HG03064 (cell line): ENCODE measurements around the gene CCDC60.
"Not testable (repeated sequence)": the region's sequence is repeated elsewhere in the genome, so short reads cannot be mapped to it uniquely, and the experiment has no call there.

Experiments used
- ATAC-seq: cut with Tn5 transposase; IDR thresholded peaks from one replicate; pipeline ENCODE4 v1.9.1; 2021; ENCODE audit warnings: low read depth; ENCODE audit not compliant: unreplicated experiment

Gene CCDC60

GRCh38 chr12:119328111-119328510, 6.4 kb upstream of the CCDC60 start:
- ATAC-seq: no peak

- ATAC-seq: no peak
These were observed 4.2 kb downstream of the CCDC60 start for GRCh38 chr12:119338593-119339363.

- no peak for ATAC-seq
These were observed 6.0 kb downstream of the CCDC60 start for GRCh38 chr12:119340578-119340977.

GRCh38 chr12:119341020-119341419, 6.5 kb downstream of the CCDC60 start:
- ATAC-seq: no peak

- ATAC-seq: no peak
These were observed 7.5 kb downstream of the CCDC60 start for GRCh38 chr12:119341988-119342387.

- ATAC-seq: no peak
These were observed 8.6 kb downstream of the CCDC60 start for GRCh38 chr12:119343130-119343529.

- ATAC-seq: no peak
These were observed 19.6 kb downstream of the CCDC60 start for GRCh38 chr12:119354172-119354571.

GRCh38 chr12:119360366-119360765, 25.8 kb downstream of the CCDC60 start:
- not testable (repeated sequence) for ATAC-seq

- no peak for ATAC-seq
These were observed 28.5 kb downstream of the CCDC60 start for GRCh38 chr12:119363037-119363436.

GRCh38 chr12:119363490-119363889, 29.0 kb downstream of the CCDC60 start:
- ATAC-seq: no peak

GRCh38 chr12:119365451-119365850, 30.9 kb downstream of the CCDC60 start:
- ATAC-seq: no peak

GRCh38 chr12:119366007-119366406, 31.5 kb downstream of the CCDC60 start:
- ATAC-seq: no peak

GRCh38 chr12:119369161-119369560, 34.6 kb downstream of the CCDC60 start:
- ATAC-seq: no peak

GRCh38 chr12:119369907-119370546, 35.5 kb downstream of the CCDC60 start:
- ATAC-seq: no peak

GRCh38 chr12:119372540-119372939, 38.0 kb downstream of the CCDC60 start:
- no peak for ATAC-seq

- ATAC-seq: no peak
These were observed 38.5 kb downstream of the CCDC60 start for GRCh38 chr12:119373001-119373400.

GRCh38 chr12:119373666-119374065, 39.1 kb downstream of the CCDC60 start:
- ATAC-seq: no peak

GRCh38 chr12:119374635-119375034, 40.1 kb downstream of the CCDC60 start:
- no peak for ATAC-seq

GRCh38 chr12:119375075-119375882, 40.8 kb downstream of the CCDC60 start:
- ATAC-seq: no peak

- no peak for ATAC-seq
These were observed 41.3 kb downstream of the CCDC60 start for GRCh38 chr12:119375883-119376190.

- ATAC-seq: no peak
These were observed 44.4 kb downstream of the CCDC60 start for GRCh38 chr12:119378903-119379302.
